ENCODE measurements around the gene RAB8A. TPM values are rescaled to one million over a fixed set of nuclear protein-coding genes. Genes with fewer than 3 reads are reported as not detected.

RAB8A gene
- total and polyA plus RNA-seq, 2 of the 8 experiments (the other 6 are each of a cell fraction or from before 2014, with no cell fraction given), result 65.8 to 97.0 TPM

GRCh38 chr19:16073481-16073880 lies 38.2 kb upstream of the RAB8A start:
- H2BK15ac ChIP-seq (ENCODE audit: low read length), result no peak overlapping the region
- peaks cover 4% of the 10 kb centered on the region for H3K79me1 ChIP-seq (ENCODE audit: low read depth, low read length)
- H4K91ac ChIP-seq (replicated peaks; ENCODE audit: insufficient read length, low read length), result no peak overlapping the region
- H3K4me1 ChIP-seq (replicated peaks in 1 of 4; ENCODE audit: control insufficient read depth in 3 of 4, insufficient read depth in 4 of 4, low read length in 3 of 4), result peaks cover 0 to 6% (median 4%) of the 10 kb centered on the region in 4 experiments; a peak in 5 of 7 replicates
- H3K14ac ChIP-seq (ENCODE audit: insufficient read length), result no peak overlapping the region
- H3K9ac ChIP-seq (replicated peaks in 1 of 4; ENCODE audit: extremely low read depth in 1 of 4, low read depth in 3 of 4, low read length in 3 of 4), result no peak overlapping the region
- no peak overlapping the region for H2BK5ac ChIP-seq (ENCODE audit: low read depth, low read length)
- H3K79me2 ChIP-seq (ENCODE audit: control insufficient read depth in 1 of 2, insufficient read depth in 2 of 2, low read length in 2 of 2), result peaks cover 7 to 19% of the 10 kb centered on the region in 2 experiments
- FAIRE-seq, result no peak
- ChIA-PET POLR2A (ENCODE audit: partially characterized antibody) (interaction anchor here (1.1 to 22.4 kb wide), 4 partner anchors 8 to 112 kb away, joined by 3 to 582 read pairs (median 52); partner anchors contain the start of genes FAM32A and RAB8A), CTCF (ENCODE audit: partially characterized antibody) (interaction anchor here (9.6 kb wide), 1 partner anchor 11 kb away, joined by 107 read pairs; no protein-coding TSS in a partner anchor)
- 91% methylated on average over 7 of the region's 7 CpGs; no CpG with 5 or more reads in 1 of the 2 experiments for WGBS, 2 experiments (ENCODE audit: extremely low coverage in 1 of 2, insufficient coverage in 1 of 2, insufficient read length in 1 of 2, insufficient replicate concordance in 2 of 2, low coverage in 1 of 2, low lambda C conversion rate in 2 of 2, missing lambda C conversion rate in 1 of 2)
- H3K4ac ChIP-seq (replicated peaks; ENCODE audit: insufficient read length, low read depth, low read length), result no peak overlapping the region
- no peak overlapping the region for H4K5ac ChIP-seq (ENCODE audit: insufficient read length, low read depth, low read length)
- no peak overlapping the region for H2BK12ac ChIP-seq (ENCODE audit: low read depth, low read length)
- H3K4me3 ChIP-seq (ENCODE audit: extremely low read depth in 1 of 4, insufficient read depth in 2 of 4, low read depth in 3 of 4, low read length in 4 of 4), result no peak overlapping the region
- H3K56ac ChIP-seq (replicated peaks; ENCODE audit: insufficient read length, low read depth, low read length), result no peak overlapping the region
- no peak overlapping the region for H3K23ac ChIP-seq (ENCODE audit: insufficient read length)
- no peak overlapping the region for H2AFZ ChIP-seq (ENCODE audit: low read length)
- peak in 1 of 2 experiments; percentile 41 for DNase-seq (ENCODE audit: low read depth in 1 of 2, low spot score in 2 of 2)
- H4K20me1 ChIP-seq (replicated peaks in 1 of 2; ENCODE audit: control insufficient read depth in 1 of 2, insufficient read depth in 2 of 2, low read length in 2 of 2), result peaks cover 0 to 3% of the 10 kb centered on the region in 2 experiments
- peaks cover 10% of the 10 kb centered on the region for H3K23me2 ChIP-seq (ENCODE audit: low read depth, low read length)
- TF ChIP-seq PHF8 (conservative IDR thresholded peaks at IDR 0.05; ENCODE audit: low read depth, low read length) (no peak), RAD21 (IDR thresholded peaks at IDR 0.05 in 1 of 2, conservative IDR thresholded peaks at IDR 0.05 in 1 of 2; ENCODE audit: low read depth in 2 of 2, low read length in 2 of 2) (no peak), BACH1 (IDR thresholded peaks at IDR 0.05; ENCODE audit: low read length) (no peak), SIN3A (conservative IDR thresholded peaks at IDR 0.05 in 1 of 2, IDR thresholded peaks at IDR 0.05 in 1 of 2; ENCODE audit: low read depth in 1 of 2, low read length in 2 of 2) (no peak), EGR1 (IDR thresholded peaks at IDR 0.05; ENCODE audit: borderline replicate concordance, low read depth, low read length) (no peak), CHD1 (IDR thresholded peaks at IDR 0.05; ENCODE audit: low read depth, low read length) (no peak), HDAC2 (IDR thresholded peaks at IDR 0.05; ENCODE audit: borderline replicate concordance in 1 of 2, low read depth in 2 of 2, low read length in 2 of 2) (no peak), POLR2A (IDR thresholded peaks at IDR 0.05; ENCODE audit: control extremely low read depth in 1 of 2, low read depth in 2 of 2, low read length in 2 of 2) (no peak), EZH2 (IDR thresholded peaks at IDR 0.05; ENCODE audit: low read depth, low read length, severe bottlenecking) (no peak), NANOG (IDR thresholded peaks at IDR 0.05; ENCODE audit: insufficient read depth, low read depth, low read length, poor library complexity, severe bottlenecking) (no peak), JUND (IDR thresholded peaks at IDR 0.05; ENCODE audit: low read length) (no peak)
- H3K18ac ChIP-seq (ENCODE audit: extremely low read depth, low read length), result no peak overlapping the region
- no peaks in the 10 kb centered on the region for H3K36me3 ChIP-seq (ENCODE audit: control insufficient read depth in 2 of 4, insufficient read depth in 4 of 4, low read length in 3 of 4)
- no peak overlapping the region for H4K8ac ChIP-seq (ENCODE audit: extremely low read depth, insufficient read depth, low read length)
- no peak overlapping the region for H2AK5ac ChIP-seq (ENCODE audit: low read depth, low read length)
- no peak overlapping the region for H3K4me2 ChIP-seq (ENCODE audit: insufficient read depth in 1 of 2, low read depth in 2 of 2, low read length in 2 of 2)
- H3K9me3 ChIP-seq (ENCODE audit: insufficient read depth in 2 of 2, low read depth in 1 of 2, low read length in 1 of 2), result no peaks in the 10 kb centered on the region
- H2BK20ac ChIP-seq (ENCODE audit: low read length), result no peak overlapping the region
- H2BK120ac ChIP-seq (replicated peaks; ENCODE audit: low read depth, low read length), result no peak overlapping the region
- no peak overlapping the region for H3K27ac ChIP-seq (ENCODE audit: low read depth, low read length)
- H3K27me3 ChIP-seq (replicated peaks in 1 of 4; ENCODE audit: control insufficient read depth in 3 of 4, extremely low read depth in 1 of 4, insufficient read depth in 3 of 4, low read length in 3 of 4), result no peaks in the 10 kb centered on the region

Data from H1 (cell line).